Activated T-cell treated with anti-CD3 and anti-CD28 coated beads for 4 hours (primary cell): ENCODE results near the gene MTCP1.

ENCODE experiments used
- DNase-seq: peaks from one replicate; pipeline ENCODE4 v3.0.0-alpha.2; 2020

Gene MTCP1

GRCh38 chrX:155053656-155054055 is 17.3 kb downstream of the MTCP1 start:
- DNase-seq = no peak

GRCh38 chrX:155052738-155053498 is 18.0 kb downstream of the MTCP1 start:
- no peak for DNase-seq

GRCh38 chrX:155048977-155049619 is 21.8 kb downstream of the MTCP1 start:
- no peak for DNase-seq

- DNase-seq = no peak
Observed at GRCh38 chrX:155046811-155047528, 24.0 kb downstream of the MTCP1 start.

GRCh38 chrX:155046129-155046810 is 24.7 kb downstream of the MTCP1 start:
- no peak for DNase-seq

- no peak for DNase-seq
Observed at GRCh38 chrX:155035688-155036087, 35.2 kb downstream of the MTCP1 start.

- no peak for DNase-seq
Observed at GRCh38 chrX:155031657-155032056, 39.3 kb downstream of the MTCP1 start.

GRCh38 chrX:155028877-155029291 is 42.1 kb downstream of the MTCP1 start:
- no peak for DNase-seq

- no peak for DNase-seq
Observed at GRCh38 chrX:155028129-155028528, 42.8 kb downstream of the MTCP1 start.

- no peak for DNase-seq
Observed at GRCh38 chrX:155027509-155028066, 43.3 kb downstream of the MTCP1 start.

- peak; percentile 83 for DNase-seq
Observed at GRCh38 chrX:155026727-155027508, 44.0 kb downstream of the MTCP1 start, which contains the start of gene FUNDC2. Gene FUNDC2, plus strand, starts transcription at chrX:155026844. Its CDS starts 95 bp downstream, at chrX:155026939.

- DNase-seq = no peak
Observed at GRCh38 chrX:155026420-155026726, 44.6 kb downstream of the MTCP1 start.

- no peak for DNase-seq
Observed at GRCh38 chrX:155023907-155024833, 46.8 kb downstream of the MTCP1 start.

GRCh38 chrX:155022585-155022984 is 48.4 kb downstream of the MTCP1 start, which contains the start of gene F8:
Gene F8, minus strand, starts transcription at chrX:155022723. Its CDS starts 171 bp downstream, at chrX:155022552.
- DNase-seq = no peak

- DNase-seq = no peak
Observed at GRCh38 chrX:155020591-155020990, 50.3 kb downstream of the MTCP1 start.
